ENCODE results near the gene WDR73.

The WDR73 gene

GRCh38 chr15:84634228-84634837 is 19.8 kb downstream of the WDR73 start:
- DNase-seq (ENCODE audit: low spot score): no peak
- TF ChIP-seq CTCF (IDR thresholded peaks at IDR 0.05; ENCODE audit: extremely low read depth, insufficient read depth, missing control alignments): no peak
- in situ Hi-C loops (cut with MboI; ENCODE audit: low pct_unique_long_range_greater_than_20kb, low sequenced_read_pairs, unreplicated experiment): no loop called here

- peak; percentile 64 for DNase-seq (ENCODE audit: low spot score)
- in situ Hi-C loops (cut with MboI; ENCODE audit: low pct_unique_long_range_greater_than_20kb, low sequenced_read_pairs, unreplicated experiment): no loop called here
- no peak for TF ChIP-seq CTCF (IDR thresholded peaks at IDR 0.05; ENCODE audit: extremely low read depth, insufficient read depth, missing control alignments)
Observed at GRCh38 chr15:84633311-84634227, 20.5 kb downstream of the WDR73 start.

- DNase-seq (ENCODE audit: low spot score): no peak
- no peak for TF ChIP-seq CTCF (IDR thresholded peaks at IDR 0.05; ENCODE audit: extremely low read depth, insufficient read depth, missing control alignments)
- in situ Hi-C loops (cut with MboI; ENCODE audit: low pct_unique_long_range_greater_than_20kb, low sequenced_read_pairs, unreplicated experiment): no loop called here
Observed at GRCh38 chr15:84631706-84632272, 22.3 kb downstream of the WDR73 start.

GRCh38 chr15:84629033-84629432 is 25.1 kb downstream of the WDR73 start:
- no peak for DNase-seq (ENCODE audit: low spot score)
- no peak for TF ChIP-seq CTCF (IDR thresholded peaks at IDR 0.05; ENCODE audit: extremely low read depth, insufficient read depth, missing control alignments)
- in situ Hi-C loops (cut with MboI; ENCODE audit: low pct_unique_long_range_greater_than_20kb, low sequenced_read_pairs, unreplicated experiment): no loop called here

GRCh38 chr15:84625123-84625522 is 29.0 kb downstream of the WDR73 start:
- in situ Hi-C loops (cut with MboI; ENCODE audit: low pct_unique_long_range_greater_than_20kb, low sequenced_read_pairs, unreplicated experiment): no loop called here

More at GRCh38 chr15:84625123-84625522, 29.0 kb downstream of the WDR73 start:
- TF ChIP-seq CTCF (IDR thresholded peaks at IDR 0.05; ENCODE audit: extremely low read depth, insufficient read depth, missing control alignments): no peak
- DNase-seq (ENCODE audit: low spot score): no peak

Measured in GM13977 (cell line).